ENCODE measurements around the gene PRDX5. TPM values are rescaled to one million over a fixed set of nuclear protein-coding genes. Genes with fewer than 3 reads are reported as not detected.

The PRDX5 gene
- total RNA-seq, 1 experiment from 2014 or later: 206 TPM

DNA sequence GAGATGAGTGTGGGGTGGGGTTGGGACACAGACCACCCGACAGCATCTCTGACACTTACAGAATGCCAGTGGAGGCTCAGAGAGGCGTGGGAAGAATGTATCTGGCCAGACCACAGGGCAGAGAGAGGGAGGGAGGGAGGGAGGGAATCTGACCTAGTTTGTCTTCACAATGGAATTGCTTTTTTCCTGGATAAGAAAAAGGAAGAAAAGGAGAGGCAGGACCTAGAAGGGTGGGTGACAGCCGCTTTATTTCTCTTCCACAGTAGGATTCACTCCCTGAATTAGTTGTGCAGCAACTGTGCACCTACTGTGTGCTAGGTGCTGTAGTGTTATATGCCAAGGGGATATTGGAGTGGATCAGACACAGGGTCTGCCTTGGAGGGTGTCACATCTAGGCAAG is 23.1 kb upstream of the PRDX5 start:
- H3K27me3 ChIP-seq (replicated peaks; ENCODE audit: insufficient read depth, low read depth, low read length, poor library complexity): peaks cover 45% of the 10 kb centered on the region
- no peaks in the 10 kb centered on the region for H3K9me3 ChIP-seq (ENCODE audit: low read depth, low read length, poor library complexity, severe bottlenecking)
- ChIA-PET CTCF (no interaction called here), POLR2A (ENCODE audit: low non-redundant PET) (no interaction called here)
- DNase-seq (ENCODE audit: low spot score): no peak
- no peak overlapping the region for H3K27ac ChIP-seq (ENCODE audit: low read depth, low read length, poor library complexity, severe bottlenecking)
- intact Hi-C loops (cut with micrococcal nuclease; ENCODE audit: unreplicated experiment): no loop called here
- no peaks in the 10 kb centered on the region for H3K36me3 ChIP-seq (ENCODE audit: insufficient read depth, low read length, poor library complexity, severe bottlenecking)
- peaks cover 16% of the 10 kb centered on the region for H3K4me1 ChIP-seq (ENCODE audit: insufficient read depth, low read length, poor library complexity, severe bottlenecking)
- no peak for TF ChIP-seq EZH2 (IDR thresholded peaks at IDR 0.05; ENCODE audit: borderline replicate concordance, low read depth, low read length, poor library complexity, severe bottlenecking)
- TF ChIP-seq, protein P1, sequence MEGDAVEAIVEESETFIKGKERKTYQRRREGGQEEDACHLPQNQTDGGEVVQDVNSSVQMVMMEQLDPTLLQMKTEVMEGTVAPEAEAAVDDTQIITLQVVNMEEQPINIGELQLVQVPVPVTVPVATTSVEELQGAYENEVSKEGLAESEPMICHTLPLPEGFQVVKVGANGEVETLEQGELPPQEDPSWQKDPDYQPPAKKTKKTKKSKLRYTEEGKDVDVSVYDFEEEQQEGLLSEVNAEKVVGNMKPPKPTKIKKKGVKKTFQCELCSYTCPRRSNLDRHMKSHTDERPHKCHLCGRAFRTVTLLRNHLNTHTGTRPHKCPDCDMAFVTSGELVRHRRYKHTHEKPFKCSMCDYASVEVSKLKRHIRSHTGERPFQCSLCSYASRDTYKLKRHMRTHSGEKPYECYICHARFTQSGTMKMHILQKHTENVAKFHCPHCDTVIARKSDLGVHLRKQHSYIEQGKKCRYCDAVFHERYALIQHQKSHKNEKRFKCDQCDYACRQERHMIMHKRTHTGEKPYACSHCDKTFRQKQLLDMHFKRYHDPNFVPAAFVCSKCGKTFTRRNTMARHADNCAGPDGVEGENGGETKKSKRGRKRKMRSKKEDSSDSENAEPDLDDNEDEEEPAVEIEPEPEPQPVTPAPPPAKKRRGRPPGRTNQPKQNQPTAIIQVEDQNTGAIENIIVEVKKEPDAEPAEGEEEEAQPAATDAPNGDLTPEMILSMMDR (conservative IDR thresholded peaks at IDR 0.05; ENCODE audit: low read depth, low read length): no peak
- no peak overlapping the region for H3K4me3 ChIP-seq (ENCODE audit: low read depth, low read length, poor library complexity, severe bottlenecking)
- BruUV-seq (replicated peaks): no TSS peak

DNA sequence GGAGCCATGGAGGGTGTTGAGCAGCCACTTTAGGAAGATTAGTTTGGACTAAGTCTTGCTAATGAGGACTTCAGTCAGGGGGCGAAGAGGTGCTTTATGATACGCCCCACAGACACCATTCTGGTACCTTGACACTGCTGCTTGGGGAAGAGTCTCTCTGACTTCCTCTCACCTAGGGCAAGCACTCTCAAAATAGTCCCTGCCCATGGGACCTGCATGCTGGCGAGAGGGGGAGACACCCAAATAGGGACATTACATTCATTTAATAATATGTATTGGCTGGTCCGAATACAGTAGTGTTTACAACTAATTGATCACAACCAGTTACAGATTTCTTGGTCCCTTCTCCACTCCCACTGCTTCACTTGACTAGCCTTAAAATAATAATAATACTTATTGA is 22.2 kb upstream of the PRDX5 start:
- no peak for TF ChIP-seq EZH2 (IDR thresholded peaks at IDR 0.05; ENCODE audit: borderline replicate concordance, low read depth, low read length, poor library complexity, severe bottlenecking)
- TF ChIP-seq, protein P1 (conservative IDR thresholded peaks at IDR 0.05; ENCODE audit: low read depth, low read length): no peak
- no peaks in the 10 kb centered on the region for H3K36me3 ChIP-seq (ENCODE audit: insufficient read depth, low read length, poor library complexity, severe bottlenecking)
- ChIA-PET CTCF (no interaction called here), POLR2A (ENCODE audit: low non-redundant PET) (no interaction called here)
- H3K27me3 ChIP-seq (replicated peaks; ENCODE audit: insufficient read depth, low read depth, low read length, poor library complexity): peaks cover 41% of the 10 kb centered on the region
- H3K4me1 ChIP-seq (ENCODE audit: insufficient read depth, low read length, poor library complexity, severe bottlenecking): peaks cover 24% of the 10 kb centered on the region
- no peak overlapping the region for H3K27ac ChIP-seq (ENCODE audit: low read depth, low read length, poor library complexity, severe bottlenecking)
- no peak for DNase-seq (ENCODE audit: low spot score)
- no peak overlapping the region for H3K4me3 ChIP-seq (ENCODE audit: low read depth, low read length, poor library complexity, severe bottlenecking)
- intact Hi-C loops (cut with micrococcal nuclease; ENCODE audit: unreplicated experiment): no loop called here
- BruUV-seq (replicated peaks): no TSS peak
- H3K9me3 ChIP-seq (ENCODE audit: low read depth, low read length, poor library complexity, severe bottlenecking): no peaks in the 10 kb centered on the region

DNA sequence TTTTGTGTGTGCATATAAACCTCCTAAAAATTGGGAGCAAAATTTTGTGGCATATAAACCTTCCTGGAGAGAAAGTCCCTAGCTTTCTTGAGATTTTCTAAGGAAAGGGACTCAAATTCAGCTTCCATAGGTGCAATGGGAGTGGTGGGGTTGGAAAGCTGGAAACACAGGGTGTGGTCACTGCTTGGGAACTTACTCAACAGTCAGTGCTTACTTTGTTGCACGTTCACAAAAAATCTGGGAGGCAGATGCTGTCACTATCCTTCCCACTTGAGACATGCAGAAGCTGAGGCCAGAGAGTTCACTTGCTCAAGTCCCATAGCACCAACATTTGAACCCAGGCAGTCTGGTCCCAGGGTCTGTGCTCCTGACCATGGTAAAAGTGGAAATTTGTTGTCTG is 21.7 kb upstream of the PRDX5 start:
- TF ChIP-seq, protein P1 (conservative IDR thresholded peaks at IDR 0.05; ENCODE audit: low read depth, low read length): no peak
- TF ChIP-seq EZH2 (IDR thresholded peaks at IDR 0.05; ENCODE audit: borderline replicate concordance, low read depth, low read length, poor library complexity, severe bottlenecking): no peak
- Histone ChIP-seq H3K27me3 (replicated peaks; ENCODE audit: insufficient read depth, low read depth, low read length, poor library complexity) (peaks cover 36% of the 10 kb centered on the region), H3K4me1 (ENCODE audit: insufficient read depth, low read length, poor library complexity, severe bottlenecking) (peaks cover 25% of the 10 kb centered on the region), H3K9me3 (ENCODE audit: low read depth, low read length, poor library complexity, severe bottlenecking) (no peaks in the 10 kb centered on the region), H3K36me3 (ENCODE audit: insufficient read depth, low read length, poor library complexity, severe bottlenecking) (no peaks in the 10 kb centered on the region), H3K4me3 (ENCODE audit: low read depth, low read length, poor library complexity, severe bottlenecking) (no peak overlapping the region), H3K27ac (ENCODE audit: low read depth, low read length, poor library complexity, severe bottlenecking) (no peak overlapping the region)
- intact Hi-C loops (cut with micrococcal nuclease; ENCODE audit: unreplicated experiment): no loop called here
- CTCF ChIA-PET: no interaction called here
- no TSS peak for BruUV-seq (replicated peaks)
- DNase-seq (ENCODE audit: low spot score): no peak
- POLR2A ChIA-PET (ENCODE audit: low non-redundant PET): no interaction called here
